Fibroblast of pulmonary artery (primary cell): ENCODE results near the gene ZNF436.

Experiments
- DNase-seq: peaks from one replicate; pipeline ENCODE4 v3.0.0-alpha.2; 2010; ENCODE audit warnings: low read depth
- H3K4me3 ChIP-seq: replicated peaks from 2 replicates; pipeline ENCODE4 v1.5.1; 2011; ENCODE audit warnings: low read depth, mild to moderate bottlenecking, control low read depth, low read length, moderate library complexity
- TF ChIP-seq, protein P1 (sequence below): IDR thresholded peaks from 2 replicates; pipeline ENCODE4 v1.5.1; 2011; ENCODE audit warnings: mild to moderate bottlenecking, control low read depth, low read length, inconsistent platforms; ENCODE audit errors: missing control alignments

Gene ZNF436

GRCh38 chr1:23405946-23406345, 36.3 kb upstream of the ZNF436 start:
- TF ChIP-seq, protein P1, sequence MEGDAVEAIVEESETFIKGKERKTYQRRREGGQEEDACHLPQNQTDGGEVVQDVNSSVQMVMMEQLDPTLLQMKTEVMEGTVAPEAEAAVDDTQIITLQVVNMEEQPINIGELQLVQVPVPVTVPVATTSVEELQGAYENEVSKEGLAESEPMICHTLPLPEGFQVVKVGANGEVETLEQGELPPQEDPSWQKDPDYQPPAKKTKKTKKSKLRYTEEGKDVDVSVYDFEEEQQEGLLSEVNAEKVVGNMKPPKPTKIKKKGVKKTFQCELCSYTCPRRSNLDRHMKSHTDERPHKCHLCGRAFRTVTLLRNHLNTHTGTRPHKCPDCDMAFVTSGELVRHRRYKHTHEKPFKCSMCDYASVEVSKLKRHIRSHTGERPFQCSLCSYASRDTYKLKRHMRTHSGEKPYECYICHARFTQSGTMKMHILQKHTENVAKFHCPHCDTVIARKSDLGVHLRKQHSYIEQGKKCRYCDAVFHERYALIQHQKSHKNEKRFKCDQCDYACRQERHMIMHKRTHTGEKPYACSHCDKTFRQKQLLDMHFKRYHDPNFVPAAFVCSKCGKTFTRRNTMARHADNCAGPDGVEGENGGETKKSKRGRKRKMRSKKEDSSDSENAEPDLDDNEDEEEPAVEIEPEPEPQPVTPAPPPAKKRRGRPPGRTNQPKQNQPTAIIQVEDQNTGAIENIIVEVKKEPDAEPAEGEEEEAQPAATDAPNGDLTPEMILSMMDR: no peak
- no peak overlapping the region for H3K4me3 ChIP-seq
- no peak for DNase-seq

DNA sequence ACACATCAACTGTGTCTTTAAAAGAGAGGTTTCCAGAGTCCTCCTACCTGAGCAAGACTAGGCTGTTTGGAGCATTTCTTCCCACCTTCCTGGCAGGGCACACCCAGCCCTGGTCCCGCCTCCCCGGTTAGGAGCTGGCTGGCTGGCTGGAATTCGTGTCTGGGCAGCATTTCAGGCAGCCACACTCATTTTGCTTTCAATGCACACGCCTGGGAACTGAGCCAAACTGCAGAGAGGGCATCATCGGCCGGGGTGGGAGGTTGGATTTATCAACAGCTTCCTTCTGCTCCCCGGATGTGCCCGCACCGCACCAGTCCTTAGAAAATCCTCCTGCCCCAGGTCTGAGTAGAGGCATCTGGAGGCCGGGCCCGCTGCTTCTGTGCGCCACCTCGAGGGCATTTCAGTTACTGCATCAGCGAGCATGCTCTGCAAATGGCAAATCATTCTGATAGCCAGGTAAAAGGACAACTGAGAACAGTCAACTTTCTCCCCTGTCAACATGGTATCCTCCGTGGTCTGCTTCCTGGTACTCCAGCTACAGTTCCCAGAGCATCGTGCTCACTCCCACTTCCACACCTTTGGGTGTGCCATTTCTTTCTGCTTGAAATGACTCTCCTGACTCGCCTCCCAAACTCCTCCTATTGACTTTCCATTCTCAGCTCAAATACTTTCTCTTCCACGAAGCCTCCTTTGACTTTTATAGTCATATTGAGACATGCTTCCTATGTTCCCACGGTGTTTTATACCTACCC, 34.3 kb upstream of the ZNF436 start:
- TF ChIP-seq, protein P1: peak; percentile 97
- peak; percentile 95 for DNase-seq
- no peak overlapping the region for H3K4me3 ChIP-seq

- TF ChIP-seq, protein P1: no peak
- no peak overlapping the region for H3K4me3 ChIP-seq
- no peak for DNase-seq
Observed at GRCh38 chr1:23403355-23403734, 33.7 kb upstream of the ZNF436 start.

DNA sequence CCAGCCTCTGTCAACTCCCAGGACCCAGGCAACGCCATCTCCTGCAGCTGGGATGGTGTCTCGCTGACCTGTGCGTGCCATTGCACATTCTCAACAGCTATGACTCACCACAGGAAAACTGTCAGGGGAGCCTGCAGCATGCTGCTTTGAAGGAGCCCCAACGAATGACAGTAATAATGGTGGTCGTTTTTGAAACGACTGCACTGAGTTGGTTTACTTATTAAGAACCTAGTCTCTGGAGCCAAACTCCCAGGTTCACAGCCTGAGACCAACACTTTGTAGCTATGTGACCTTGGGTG, 33.4 kb upstream of the ZNF436 start:
- peak; percentile 74 for DNase-seq
- no peak overlapping the region for H3K4me3 ChIP-seq
- TF ChIP-seq, protein P1: no peak

- TF ChIP-seq, protein P1: no peak
- no peak overlapping the region for H3K4me3 ChIP-seq
- DNase-seq: no peak
Observed at GRCh38 chr1:23402286-23403037, 32.8 kb upstream of the ZNF436 start.

DNA sequence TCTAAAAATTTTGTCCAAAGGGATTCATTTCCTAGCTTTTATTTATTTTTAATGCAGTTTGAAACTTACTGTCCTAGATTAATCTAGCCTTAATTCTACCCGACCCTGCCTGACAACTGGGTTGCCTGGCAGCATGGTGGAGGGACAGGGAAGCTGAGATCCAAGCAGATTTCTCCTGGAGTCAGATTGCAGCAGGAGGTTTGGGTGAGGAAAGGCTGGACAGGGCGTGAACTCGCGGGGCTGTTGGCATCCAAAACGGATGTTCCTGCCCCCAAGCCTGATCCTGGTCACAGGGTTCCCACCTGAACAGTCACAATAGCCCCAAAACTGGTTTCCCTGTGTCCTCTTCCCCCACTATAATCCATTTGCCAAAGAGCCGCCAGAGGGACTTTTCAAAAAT, 31.7 kb upstream of the ZNF436 start:
- H3K4me3 ChIP-seq: no peak overlapping the region
- DNase-seq: no peak
- TF ChIP-seq, protein P1: no peak
